CMK (cell line): ENCODE results near the gene AMER2.

Experiments
- DNase-seq: peaks from one replicate; pipeline ENCODE4 v3.0.0-alpha.2; 2010; ENCODE audit warnings: low read depth

Gene AMER2

DNA sequence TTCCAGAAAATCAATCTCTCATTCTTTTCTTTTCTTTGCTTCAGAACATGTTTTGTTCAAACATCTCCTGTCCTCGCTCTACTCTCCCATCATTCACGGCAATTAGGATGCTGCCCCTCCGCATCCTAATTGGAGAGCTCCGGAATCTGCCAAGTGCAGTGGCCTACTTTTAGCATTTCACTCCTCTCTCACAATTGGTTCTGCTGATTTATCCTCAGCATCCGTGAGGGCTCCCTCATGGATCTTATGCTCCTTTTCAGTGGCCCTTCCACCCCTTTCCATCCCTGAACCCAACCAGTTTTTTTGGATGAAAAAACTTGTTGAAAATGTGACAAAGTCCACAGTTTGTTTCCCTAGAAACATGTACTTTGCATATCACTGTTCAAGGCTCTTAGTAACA lies 22.4 kb downstream of the AMER2 start:
- no peak for DNase-seq

DNA sequence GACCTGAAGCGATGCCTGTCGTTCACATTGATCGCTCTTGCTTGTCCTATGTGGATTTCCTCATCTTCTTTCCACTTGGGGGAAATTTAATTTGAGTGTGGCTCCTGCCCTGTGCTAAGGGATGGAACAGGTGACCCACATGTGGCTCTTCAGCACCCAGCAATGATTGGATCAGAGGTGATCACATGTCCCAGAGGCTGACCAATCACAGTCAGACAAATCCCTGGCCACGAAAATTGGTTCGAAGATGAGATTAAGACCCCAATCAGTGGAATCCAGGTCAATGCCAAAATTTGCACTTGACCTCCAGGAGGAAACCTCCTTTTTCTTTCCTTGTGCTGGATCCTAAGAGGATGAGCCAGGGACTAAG lies 23.7 kb downstream of the AMER2 start:
- no peak for DNase-seq

DNA sequence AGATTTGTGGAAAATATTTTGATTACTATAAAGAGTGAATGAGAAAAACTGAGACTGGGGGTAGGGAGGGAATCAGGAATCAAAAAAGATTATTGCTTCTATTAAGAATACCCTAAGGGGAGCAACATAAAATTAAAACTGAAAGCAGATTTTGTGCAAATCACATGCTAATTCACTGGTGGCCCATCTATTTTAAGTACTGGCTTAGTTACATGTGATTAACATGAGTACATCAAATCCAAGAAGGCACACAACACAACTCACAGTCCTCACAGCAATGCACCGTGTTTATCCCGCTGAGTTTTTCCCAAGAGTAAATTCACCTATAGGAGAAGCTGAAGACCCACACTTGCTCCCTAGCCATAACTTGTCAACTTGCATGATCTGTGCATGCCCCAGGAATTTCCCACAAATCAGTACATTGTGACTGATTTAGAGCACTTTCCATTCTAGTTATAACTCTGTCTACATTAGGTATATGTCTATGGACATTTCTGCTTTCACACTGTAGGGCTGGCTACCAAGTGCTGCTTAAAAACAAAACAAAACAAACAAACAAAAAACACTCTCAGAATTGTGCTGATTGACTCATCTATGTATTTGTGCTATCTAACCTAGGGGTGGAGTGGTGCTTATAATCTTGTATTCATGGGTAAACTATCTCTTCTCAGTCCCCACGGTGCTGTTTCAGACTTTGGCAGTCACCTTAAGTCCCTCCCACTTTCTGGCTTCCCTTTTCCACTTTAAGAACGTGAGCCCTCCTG lies 24.3 kb downstream of the AMER2 start:
- DNase-seq: no peak

DNA sequence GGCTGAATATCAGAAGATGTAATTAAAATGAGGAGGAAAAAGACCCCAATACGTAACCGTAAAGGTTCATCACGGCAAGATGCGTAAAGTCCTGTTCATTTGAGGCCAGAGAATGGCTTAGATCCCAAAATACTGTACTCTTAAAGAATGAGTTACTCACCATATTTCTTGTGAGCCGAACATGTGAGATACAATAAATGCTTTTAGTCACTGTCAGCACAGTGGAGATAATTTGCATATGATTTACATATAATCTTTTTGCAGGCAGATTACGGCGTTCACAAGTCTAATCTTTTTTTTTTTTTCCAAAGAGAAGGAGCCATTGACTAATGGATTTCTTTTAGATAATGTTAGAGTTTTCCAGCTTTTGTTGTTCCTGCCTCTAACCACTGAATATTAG lies 28.4 kb downstream of the AMER2 start:
- no peak for DNase-seq

DNA sequence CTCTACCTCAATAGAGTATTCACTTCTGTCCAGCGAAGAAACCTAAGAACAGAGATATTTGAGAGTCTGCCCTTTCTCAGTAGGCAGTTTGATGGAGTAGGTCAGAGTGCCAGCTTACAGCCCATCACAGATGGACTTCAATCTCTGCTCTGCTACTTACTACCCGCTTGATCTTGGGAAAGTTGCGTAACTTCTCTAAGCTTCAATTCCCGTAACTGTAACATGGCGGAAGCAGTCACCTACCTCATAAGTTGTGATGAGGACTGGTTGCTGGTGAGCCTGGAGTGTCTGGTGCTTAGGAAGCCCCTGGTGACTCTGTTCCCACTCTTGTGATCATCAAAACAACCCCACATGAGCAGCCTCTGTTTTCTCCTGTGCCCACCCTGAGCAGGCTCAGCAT lies 31.0 kb downstream of the AMER2 start:
- DNase-seq: no peak

DNA sequence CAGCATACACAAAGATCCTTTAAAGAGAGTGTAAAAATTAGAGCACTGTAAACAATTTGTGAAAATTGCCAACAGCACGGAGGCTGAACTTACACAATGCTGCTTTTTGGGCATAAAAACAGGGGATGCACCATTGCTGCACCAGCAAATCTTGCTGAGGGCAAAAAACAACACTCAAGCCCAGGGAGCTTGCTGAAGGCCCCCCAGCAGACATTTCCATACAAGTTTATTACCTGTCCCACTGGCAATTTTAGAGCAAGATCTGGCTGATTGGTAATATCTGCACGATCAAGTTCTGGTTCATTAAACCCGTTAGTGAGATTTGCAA lies 34.3 kb downstream of the AMER2 start:
- DNase-seq: no peak

DNA sequence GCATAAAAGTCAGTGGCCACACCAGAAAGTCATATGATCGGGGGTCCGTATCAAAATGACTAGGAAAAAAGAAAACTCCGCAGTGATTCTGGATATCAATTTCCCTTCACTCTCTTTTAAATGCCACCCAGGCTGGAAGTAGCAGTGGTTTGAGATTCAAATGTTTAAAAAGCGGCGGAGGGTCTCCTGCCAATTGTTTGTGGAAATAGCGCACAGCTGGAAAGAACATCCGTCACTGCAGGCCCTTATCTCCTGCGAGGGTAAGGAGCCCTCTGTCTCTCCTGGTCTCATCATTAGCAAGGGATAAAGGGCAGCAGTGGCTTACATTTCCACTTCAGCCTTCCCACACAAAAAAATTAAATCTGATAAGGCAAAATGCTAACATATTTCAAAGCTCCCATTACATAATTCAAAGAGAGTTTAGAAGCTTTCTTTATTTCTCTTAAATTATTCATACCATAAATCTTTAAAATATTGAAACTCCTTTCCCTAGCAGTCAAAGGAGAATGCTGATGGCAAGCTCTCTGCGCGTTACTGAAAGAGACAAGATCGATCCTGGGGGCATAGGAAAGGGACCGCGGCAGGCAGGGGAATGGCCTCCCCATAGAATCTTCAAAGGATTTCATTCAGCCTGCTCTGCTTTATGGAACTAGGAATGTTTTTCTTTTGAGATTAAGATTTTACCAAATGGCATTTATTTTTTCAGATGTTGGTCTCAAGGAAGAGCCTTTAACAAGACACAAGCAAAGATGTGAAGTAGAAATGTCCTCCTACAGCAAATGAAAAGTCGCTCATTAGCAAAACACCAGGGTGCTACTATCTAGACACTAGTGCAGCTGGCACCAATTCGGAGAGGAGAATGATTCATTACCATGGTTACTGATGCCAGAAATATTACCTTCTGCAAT lies 35.0 kb downstream of the AMER2 start:
- DNase-seq: no peak

DNA sequence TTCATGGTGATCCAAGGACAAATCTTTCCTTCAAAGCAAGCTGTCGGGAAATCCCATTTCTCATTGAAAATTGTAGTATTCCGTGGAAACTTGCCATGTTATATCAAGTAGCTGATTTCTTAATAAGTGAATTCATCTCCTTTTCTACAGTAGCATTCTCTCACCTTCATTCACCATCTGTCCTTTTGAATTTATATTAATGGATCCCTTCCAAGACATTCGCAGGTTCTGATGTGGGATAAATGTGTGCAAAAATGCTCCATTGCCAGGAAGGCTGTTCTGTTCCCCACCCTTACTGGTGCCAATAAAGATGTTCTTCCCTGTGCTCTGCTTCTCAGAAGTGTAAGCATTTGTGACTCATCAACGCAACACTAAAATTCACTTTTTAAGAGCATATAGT lies 36.2 kb downstream of the AMER2 start:
- no peak for DNase-seq

DNA sequence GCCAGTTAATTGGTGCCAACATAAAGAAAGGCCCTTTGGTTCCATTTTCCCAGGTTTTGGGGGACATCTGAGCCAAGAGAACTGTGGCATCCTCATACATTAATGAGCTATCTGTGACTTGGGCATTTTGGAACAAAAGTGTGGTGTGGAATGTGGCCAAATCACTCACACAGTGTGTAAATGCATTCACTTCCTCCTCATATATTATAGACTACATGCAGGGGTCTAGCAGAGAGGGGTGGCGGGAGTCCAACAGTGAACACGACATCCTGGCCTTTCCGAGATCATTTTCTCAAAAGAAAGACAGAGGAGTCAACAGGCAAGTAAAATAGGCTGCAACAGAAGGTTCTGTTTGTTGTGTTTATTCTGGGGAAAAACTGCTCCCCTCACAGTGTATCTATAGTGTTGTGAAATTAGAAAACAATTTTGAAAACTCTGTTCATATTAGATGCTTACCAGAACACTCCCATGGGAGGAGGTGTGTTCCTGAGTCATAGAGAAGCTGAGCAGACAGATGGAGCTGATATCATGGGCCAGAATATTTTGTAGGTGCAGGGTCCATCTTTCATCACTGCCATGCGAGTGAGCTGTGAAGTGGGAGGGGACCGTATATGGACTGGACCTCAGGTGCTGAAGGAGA lies 39.2 kb downstream of the AMER2 start:
- DNase-seq: no peak

DNA sequence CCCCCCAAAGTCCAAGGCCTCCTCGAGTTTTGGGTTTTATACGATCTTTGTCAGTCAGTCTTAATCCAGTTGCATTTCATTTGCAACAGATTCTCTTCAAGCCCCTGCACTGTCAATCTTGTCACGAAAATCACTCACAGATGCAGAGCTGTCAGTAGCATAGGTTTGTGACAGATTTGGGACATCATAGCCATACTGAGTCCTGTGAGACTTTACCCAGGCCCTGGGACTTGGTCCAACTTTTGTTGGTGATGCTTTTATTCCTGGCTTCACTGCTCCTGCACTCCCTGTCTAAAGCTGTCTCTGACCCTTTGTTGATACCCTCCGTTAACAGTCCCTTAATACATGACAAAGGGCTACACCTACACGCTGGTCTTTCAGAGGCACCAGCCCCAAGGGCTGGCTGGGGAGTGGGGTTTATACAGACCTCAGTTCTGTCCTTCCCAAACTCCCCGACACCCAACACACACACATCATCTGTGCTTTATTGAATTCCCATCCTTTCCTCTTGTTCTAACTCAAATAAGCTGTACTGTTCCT lies 40.1 kb downstream of the AMER2 start:
- no peak for DNase-seq

DNA sequence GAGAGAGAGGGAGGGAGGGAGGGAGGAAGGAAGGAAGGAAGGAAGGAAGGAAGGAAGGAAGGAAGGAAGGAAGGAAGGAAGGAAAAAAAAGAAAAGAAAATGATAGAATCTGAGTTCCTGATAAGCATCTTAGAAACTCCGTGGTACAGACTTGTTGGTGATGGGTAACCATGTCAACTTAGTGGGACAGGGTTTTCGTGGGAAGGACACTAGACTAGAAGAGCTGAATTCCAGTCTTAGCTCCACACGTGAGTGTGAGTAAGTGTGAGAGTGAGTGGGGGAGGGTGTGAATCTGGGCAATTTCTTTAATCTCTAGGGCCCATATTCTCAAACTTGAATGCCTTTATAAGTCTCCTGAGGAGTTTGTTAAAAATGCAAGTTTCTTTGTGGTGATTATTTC lies 41.1 kb downstream of the AMER2 start:
- no peak for DNase-seq

DNA sequence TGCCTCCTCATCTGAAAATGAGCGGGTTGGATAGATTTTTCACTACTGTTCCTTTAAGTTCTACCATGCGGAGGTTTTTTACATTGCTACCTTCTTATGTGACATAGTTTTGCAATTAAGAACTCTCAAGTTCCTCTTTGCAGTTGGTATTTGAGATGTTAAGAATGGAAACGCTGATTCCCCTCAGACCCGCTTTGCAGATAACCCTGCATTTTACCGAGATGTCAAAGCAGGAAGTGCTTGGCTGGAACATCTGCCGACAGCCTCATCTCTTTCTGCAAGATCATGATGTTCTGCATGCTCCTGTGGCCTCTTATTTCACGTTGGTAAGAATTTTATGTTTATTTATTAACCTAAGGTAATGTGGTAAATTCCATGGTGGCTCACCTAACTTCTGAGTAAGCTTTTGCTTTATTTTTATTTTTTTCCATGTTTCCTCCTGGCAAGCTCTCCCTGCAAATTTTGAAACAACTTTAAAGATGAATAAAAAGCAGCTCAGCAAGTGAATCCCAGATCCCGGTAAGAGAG lies 53.6 kb downstream of the AMER2 start:
- no peak for DNase-seq

DNA sequence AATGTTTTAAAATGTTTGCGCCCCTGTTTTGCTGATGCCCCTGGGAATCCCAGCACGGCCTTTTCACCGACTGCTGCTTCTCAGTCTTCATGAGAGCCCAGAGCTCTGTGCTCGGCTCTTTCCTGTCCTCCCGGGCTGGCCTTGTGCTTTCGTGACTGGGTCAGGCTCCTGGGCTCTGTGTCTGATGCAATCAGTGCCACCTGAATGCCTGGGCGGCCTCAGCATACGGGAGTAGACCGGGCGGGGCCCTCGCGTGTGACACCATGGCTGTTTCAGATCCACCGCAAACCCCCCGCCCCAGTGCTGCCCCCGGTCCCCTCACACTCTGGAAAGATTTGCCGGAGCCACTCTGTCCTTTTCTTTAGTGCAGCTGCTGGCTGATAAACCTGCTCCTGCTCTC lies 54.8 kb downstream of the AMER2 start:
- no peak for DNase-seq

DNA sequence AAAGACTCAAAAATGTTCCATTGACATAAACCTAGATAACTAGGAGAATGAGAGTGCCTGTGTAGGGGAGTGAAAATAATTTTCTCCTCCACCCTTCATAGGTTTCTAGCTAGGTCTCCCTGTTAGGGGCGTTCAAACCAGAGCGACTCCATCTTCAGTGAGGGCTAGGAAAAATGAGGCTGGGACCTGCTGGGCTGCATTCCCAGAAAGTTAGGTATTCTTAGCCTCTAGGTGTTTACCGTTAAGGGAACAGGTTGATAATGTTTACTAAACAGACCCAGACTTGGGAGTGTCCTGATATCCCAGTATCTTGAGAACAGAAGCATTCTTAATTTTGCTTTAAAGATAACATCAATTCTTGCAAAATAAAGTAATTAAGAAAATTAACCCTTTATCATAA lies 56.0 kb downstream of the AMER2 start:
- no peak for DNase-seq

DNA sequence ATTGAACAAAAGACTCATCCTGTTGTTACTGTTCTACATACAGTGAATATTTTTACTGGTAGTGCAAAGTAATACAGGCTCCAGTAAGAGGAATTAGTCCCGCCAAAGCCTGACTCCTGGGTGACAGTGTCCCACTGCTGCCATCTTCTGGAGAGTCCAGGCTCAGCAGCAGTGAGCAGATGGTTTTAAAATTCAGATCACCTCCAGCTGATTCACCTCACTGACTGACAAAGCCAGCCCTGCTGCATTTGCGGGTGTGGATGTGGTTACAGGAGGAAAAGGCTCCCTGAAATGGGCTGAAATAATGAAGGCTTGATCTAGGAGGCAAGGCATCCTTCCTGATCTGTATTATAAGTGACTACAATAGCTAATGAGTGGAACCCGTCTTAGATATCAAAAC lies 57.9 kb downstream of the AMER2 start:
- DNase-seq: peak; percentile 21

DNA sequence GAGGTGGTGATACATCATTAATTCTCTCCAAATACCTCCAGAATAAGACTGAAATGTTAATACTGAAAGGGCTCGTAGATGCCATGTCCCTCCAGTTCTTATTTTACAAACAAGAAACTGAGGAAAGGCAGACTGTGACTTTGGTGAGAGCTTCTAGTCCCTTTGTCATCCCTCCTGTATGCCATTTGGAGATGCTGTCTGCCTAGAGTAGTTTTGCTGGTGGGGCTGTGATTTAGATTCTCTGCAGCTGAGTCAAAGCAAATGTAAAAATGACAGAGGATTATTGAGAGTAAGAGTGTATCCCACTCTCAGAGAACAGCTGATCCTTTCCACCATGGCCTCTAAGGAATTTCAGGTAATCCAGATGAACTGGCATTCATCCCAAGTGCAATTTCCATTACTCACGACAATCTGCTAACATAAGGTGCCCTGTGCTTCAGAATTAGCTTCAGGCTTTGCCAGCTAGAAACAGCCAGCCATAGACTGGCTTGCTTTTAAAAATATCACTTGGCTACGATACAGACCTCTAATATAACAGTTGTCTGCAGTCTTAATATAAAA lies 59.3 kb downstream of the AMER2 start:
- DNase-seq: no peak
